Fibroblast of pulmonary artery (primary cell): ENCODE measurements around the gene MATN1.

Experiments used
- DNase-seq: peaks from one replicate; pipeline ENCODE4 v3.0.0-alpha.2; 2010; ENCODE audit warnings: low read depth
- H3K4me3 ChIP-seq: replicated peaks from 2 replicates; pipeline ENCODE4 v1.5.1; 2011; ENCODE audit warnings: low read depth, mild to moderate bottlenecking, control low read depth, low read length, moderate library complexity
- CTCF ChIP-seq: IDR thresholded peaks from 2 replicates; pipeline ENCODE4 v1.5.1; 2011; ENCODE audit warnings: mild to moderate bottlenecking, control low read depth, low read length, inconsistent platforms; ENCODE audit errors: missing control alignments

Gene MATN1

GRCh38 chr1:30729901-30730300 lies 6.5 kb upstream of the MATN1 start:
- no peak overlapping the region for H3K4me3 ChIP-seq
- no peak for DNase-seq
- TF ChIP-seq CTCF: no peak

GRCh38 chr1:30728832-30729638 lies 5.7 kb upstream of the MATN1 start:
- no peak for DNase-seq
- H3K4me3 ChIP-seq: no peak overlapping the region
- TF ChIP-seq CTCF: no peak

GRCh38 chr1:30728340-30728739 lies 5.0 kb upstream of the MATN1 start:
- no peak overlapping the region for H3K4me3 ChIP-seq
- DNase-seq: no peak
- no peak for TF ChIP-seq CTCF

GRCh38 chr1:30727824-30728223 lies 4.4 kb upstream of the MATN1 start:
- no peak for TF ChIP-seq CTCF
- no peak overlapping the region for H3K4me3 ChIP-seq
- DNase-seq: peak; percentile 63

GRCh38 chr1:30726773-30727684 lies 3.6 kb upstream of the MATN1 start:
- TF ChIP-seq CTCF: no peak
- no peak for DNase-seq
- no peak overlapping the region for H3K4me3 ChIP-seq

GRCh38 chr1:30726236-30726635 lies 2.9 kb upstream of the MATN1 start:
- H3K4me3 ChIP-seq: no peak overlapping the region
- no peak for DNase-seq
- TF ChIP-seq CTCF: no peak
